ENCODE measurements around the gene ZNF502.

The ZNF502 gene

GRCh38 chr3:44771424-44772098 lies 59.1 kb downstream of the ZNF502 start:
- DNase-seq, result no peak

- DNase-seq, result no peak
These were observed 59.6 kb downstream of the ZNF502 start for GRCh38 chr3:44772099-44772442.
